NCI-H1105 (cell line): ENCODE measurements around the gene CLNK.

Experiments
- DNase-seq: peaks from one replicate; lab custom pipeline; 2025; lab: John Stamatoyannopoulos, UW

The CLNK gene

GRCh38 chr4:10684631-10685030 is at the start of gene CLNK:
CLNK (minus strand) TSS chr4:10684768; CDS start chr4:10667869, 16,899 bp downstream.
- no peak for DNase-seq

- DNase-seq: no peak
These were observed 49.0 kb upstream of the CLNK start for GRCh38 chr4:10733481-10734062.

- no peak for DNase-seq
These were observed 48.4 kb upstream of the CLNK start for GRCh38 chr4:10732914-10733415.

DNA sequence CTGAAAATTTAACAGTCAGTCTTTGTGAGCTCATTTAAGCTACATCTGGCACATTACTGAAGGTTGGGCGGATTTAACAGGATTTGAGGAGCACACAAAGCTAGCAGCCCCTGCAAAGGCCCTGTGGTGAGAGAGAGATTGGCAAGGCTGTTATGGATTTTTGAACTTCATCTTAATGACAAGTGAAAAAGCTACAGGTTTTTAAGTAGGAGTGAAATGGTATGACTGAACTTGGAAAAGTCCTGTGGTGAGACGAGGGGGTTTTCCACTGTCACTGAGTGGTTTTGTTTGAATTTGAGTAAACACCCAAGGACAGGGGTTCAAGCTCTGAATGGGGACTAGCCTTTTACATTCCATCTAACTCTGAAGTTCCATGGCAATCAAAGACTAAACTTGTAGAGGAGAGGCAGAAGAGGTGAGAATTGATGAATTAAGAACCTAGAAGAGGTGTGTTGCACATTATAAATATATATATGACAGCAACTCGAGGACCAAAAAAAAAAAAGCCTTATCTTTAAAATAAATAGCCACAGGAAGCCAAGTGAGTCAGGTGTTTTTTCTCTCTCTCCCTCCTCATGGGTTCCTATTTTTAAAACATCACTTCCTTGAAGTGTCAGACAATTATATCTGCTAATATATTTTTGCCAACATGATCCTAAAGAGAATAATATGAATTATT is 47.8 kb upstream of the CLNK start:
- no peak for DNase-seq

GRCh38 chr4:10731690-10732089 is 47.1 kb upstream of the CLNK start:
- DNase-seq: no peak

DNA sequence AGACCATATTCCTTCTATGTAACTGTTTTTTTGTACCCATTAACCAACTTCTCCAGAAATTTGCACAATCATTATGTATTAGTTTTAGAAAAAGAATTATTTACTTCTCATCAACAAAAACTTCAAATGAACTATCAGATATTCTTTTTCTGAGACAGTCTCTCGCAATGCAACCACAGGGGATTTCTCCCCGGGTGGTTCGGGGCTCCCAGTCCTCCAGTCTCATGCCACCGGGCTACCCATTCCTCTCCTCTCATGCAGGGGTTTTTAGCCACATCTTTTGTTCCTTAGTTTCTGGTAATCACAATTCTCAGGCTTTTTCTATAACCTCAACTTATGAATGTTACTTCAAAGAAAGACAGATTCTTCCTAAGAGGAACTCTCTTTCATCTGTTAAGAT is 46.6 kb upstream of the CLNK start:
- no peak for DNase-seq

DNA sequence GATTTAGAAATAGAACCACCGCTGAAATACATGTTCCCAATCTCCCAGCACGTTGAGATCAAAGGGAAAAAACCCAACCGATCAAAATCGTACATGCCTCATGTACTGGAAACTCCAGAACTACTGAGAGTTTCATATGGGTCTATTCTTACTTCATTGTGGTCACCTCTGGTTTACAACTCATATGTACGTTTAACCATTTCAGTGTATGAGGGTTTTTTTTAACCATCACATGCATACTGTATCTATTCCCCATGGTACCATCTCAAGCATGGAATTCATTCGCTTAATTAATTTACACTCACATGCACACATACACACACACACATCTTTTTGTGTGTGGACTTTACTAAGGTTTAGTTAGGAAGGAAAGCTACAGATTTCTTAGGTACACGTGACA is 46.0 kb upstream of the CLNK start:
- DNase-seq: no peak

GRCh38 chr4:10730019-10730418 is 45.5 kb upstream of the CLNK start:
- DNase-seq: no peak

DNA sequence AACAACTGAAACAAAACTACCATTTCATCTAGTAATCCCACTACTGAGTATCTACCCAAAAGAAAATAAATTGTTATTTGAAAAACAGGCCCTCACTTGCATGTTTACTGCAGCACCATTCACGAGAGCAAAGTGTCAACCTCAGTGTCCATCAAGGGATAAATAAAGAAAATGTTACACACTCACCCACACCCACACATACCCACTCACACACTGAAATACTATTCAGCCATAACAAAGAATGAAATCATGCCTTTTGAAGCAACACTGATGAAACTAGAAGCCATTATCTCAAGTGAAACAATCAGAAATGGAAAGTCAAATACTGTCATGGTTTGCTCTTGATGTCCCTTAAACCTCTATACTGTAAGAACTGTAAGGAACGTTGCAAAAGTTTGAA is 44.8 kb upstream of the CLNK start:
- no peak for DNase-seq

DNA sequence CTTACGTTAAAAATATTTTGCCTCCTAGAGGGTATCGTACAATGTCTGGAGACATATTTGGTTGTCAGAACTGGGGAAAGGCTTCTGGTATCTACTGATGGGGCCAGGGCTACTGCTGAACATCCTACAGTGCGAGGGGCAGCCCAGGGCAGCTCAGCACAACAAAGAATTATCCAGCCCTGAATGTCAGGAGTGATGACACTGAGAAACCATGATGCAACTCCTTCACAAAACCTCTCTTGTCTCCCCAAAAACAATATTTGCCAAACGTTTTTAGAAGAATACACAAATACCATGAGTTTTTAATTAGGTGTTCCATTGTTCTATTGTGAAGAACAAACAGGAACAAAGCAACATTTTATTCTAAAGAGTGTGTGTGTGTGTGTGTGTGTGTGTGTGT is 43.4 kb upstream of the CLNK start:
- no peak for DNase-seq

GRCh38 chr4:10727140-10727880 is 42.7 kb upstream of the CLNK start:
- DNase-seq: no peak

DNA sequence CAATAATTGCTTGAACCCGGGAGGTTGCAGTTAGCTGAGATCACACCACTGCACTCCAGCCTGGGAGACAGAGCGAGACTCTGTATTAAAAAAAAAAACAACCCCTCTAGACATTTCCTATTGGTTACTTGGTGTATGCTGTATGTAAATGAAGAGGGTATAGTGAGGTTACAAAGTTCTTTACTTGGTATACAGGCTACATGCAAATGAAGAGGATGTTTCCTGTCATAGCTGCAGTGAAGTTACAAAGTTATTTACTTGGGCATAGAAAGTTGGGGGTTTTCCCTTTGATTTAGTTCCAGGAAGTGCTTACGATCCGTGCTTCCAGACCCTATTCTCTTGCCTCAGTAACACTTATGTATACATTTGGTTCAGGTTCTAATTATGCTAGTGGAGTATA is 38.4 kb upstream of the CLNK start:
- DNase-seq: no peak

- DNase-seq: peak; percentile 3
These were observed 37.0 kb upstream of the CLNK start for GRCh38 chr4:10721616-10722015.

GRCh38 chr4:10716163-10716562 is 31.6 kb upstream of the CLNK start:
- DNase-seq: no peak

GRCh38 chr4:10715696-10716095 is 31.1 kb upstream of the CLNK start:
- no peak for DNase-seq

- DNase-seq: no peak
These were observed 30.6 kb upstream of the CLNK start for GRCh38 chr4:10715135-10715534.

DNA sequence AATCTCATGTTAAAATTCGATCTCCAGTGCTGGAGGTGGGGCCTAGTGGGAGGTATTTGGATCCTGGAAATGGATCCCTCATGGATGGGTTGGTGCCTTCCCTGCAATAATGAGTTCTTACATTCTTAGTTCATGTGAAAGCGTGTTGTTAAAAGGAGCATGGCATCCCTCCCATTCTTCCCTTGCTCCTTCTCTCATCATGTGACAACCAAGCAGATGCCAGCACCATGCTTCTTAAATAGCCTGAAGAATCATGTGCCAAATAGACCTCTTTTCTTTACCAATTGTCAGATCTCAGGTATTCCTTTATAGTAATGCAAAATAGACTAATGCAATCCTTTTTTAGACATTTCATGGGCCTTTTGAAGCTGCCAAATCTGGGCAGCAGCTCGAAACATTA is 29.0 kb upstream of the CLNK start:
- no peak for DNase-seq

DNA sequence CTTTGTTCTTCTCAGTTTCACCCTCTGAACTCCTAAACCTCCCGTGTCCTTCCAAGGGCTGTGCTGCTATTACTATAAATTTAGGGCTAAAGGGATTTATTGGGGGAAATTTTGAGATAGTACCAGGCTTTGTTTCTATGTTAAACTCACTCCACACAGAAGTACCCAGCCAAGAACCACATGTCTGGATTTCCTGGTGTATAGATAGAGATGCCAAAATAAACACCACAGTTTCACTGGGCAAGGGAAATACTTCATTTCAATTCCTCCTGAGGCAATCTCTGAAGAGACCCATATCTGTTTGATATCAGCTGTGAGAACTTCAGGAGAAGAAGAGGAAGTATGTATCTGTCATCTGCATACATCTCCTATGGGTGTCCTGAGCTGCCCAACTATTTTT is 21.7 kb upstream of the CLNK start:
- DNase-seq: no peak

- DNase-seq: no peak
These were observed 19.9 kb upstream of the CLNK start for GRCh38 chr4:10704430-10704810.

DNA sequence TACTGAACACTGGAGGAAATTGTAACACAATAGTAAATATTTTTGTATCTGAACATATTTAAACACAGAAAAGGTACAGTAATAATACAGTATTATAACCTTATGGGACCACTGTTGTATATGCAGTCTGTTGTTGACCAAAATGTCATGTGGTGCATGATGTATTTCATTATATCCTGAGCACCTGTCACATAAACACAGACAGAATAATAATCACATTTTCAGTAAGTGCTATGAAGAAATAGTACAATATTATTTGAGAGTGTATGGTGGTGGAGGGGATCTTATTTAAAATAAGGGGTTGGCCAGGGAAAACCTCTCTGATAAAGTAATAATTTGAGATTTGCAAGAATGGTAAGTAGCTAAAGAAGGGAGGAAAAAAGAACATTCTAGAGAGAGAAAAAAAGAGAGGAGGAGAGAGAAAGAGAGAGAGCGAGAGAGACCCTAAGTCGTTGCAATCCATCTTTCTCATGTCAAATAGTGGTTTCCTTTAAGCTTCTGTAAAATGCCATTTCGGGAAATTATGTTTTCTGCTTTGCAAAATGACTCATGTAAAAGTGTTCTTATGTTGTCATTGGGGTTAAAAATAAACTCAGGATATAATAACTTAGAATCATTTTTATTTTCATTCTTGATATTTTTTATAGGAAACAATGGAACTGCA is 19.3 kb upstream of the CLNK start:
- no peak for DNase-seq

DNA sequence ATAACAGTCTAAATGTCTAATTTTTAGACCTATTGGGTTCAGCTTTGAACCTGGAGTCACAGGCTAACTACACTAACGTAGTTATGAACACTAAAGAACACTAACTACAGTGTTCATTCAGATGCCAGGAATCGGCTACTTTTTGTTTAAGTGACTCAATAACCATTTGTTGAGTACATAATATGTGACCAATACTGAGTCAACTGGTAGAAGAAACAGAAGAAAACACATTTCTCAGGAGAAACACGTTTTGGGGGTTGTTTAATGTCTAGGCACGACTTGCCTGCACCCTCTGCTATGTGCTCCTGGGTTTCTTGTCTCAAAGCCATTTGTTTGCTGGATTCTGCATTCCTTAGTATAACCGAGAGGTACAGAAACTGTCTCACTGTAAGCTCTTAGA is 18.6 kb upstream of the CLNK start:
- DNase-seq: no peak

GRCh38 chr4:10701702-10702460 is 17.3 kb upstream of the CLNK start:
- DNase-seq: no peak
